Liver (tissue), 3 donors: Measurements from ENCODE around the gene HECTD2.

Source experiments
- ATF3 ChIP-seq: IDR thresholded peaks from 2 replicates; pipeline ENCODE4 v1.6.1; 2016; ENCODE audit warnings: antibody characterized with exemption
- CTCF ChIP-seq: fragments of 150-350 bp; IDR thresholded peaks from 2 replicates; pipeline ENCODE4 v1.5.1; 2017; ENCODE audit warnings: improper control_type of control experiment, low read depth, low read length; ENCODE audit not compliant: missing input control
- EGR1 ChIP-seq, 2 donors: IDR thresholded peaks; 2 replicates each; pipeline ENCODE4 v1.6.1; 2016 to 2018; ENCODE audit warnings: antibody characterized with exemption in 2 of 2, low read depth in 2 of 2
- GABPA ChIP-seq, 2 donors: IDR thresholded peaks in 1 of 2; conservative IDR thresholded peaks in 1 of 2; 2 replicates each; pipeline ENCODE4 v1.6.1; 2016; ENCODE audit warnings: antibody characterized with exemption in 2 of 2, mild to moderate bottlenecking in 1 of 2, moderate library complexity in 1 of 2
- JUND ChIP-seq, 2 donors: IDR thresholded peaks; 2 replicates each; pipeline ENCODE4 v1.6.1; 2016; ENCODE audit warnings: antibody characterized with exemption in 2 of 2
- MAX ChIP-seq: IDR thresholded peaks from 2 replicates; pipeline ENCODE4 v1.6.1; 2016; ENCODE audit warnings: antibody characterized with exemption
- RAD21 ChIP-seq, 2 donors: IDR thresholded peaks; 2 replicates each; pipeline ENCODE4 v1.6.1; 2016; ENCODE audit warnings: antibody characterized with exemption in 2 of 2, mild to moderate bottlenecking in 2 of 2
- REST ChIP-seq: IDR thresholded peaks from 2 replicates; pipeline ENCODE4 v1.6.1; 2016; ENCODE audit warnings: antibody characterized with exemption, mild to moderate bottlenecking
- RXRA ChIP-seq, 2 donors: IDR thresholded peaks; 2 replicates each; pipeline ENCODE4 v1.6.1; 2017 to 2018; ENCODE audit warnings: antibody characterized with exemption in 2 of 2, mild to moderate bottlenecking in 1 of 2
- SP1 ChIP-seq: IDR thresholded peaks from 2 replicates; pipeline ENCODE4 v1.6.1; 2018; ENCODE audit warnings: antibody characterized with exemption, mild to moderate bottlenecking
- TAF1 ChIP-seq: conservative IDR thresholded peaks from 2 replicates; pipeline ENCODE4 v1.6.1; 2016; ENCODE audit warnings: antibody characterized with exemption, mild to moderate bottlenecking
- YY1 ChIP-seq: IDR thresholded peaks from 2 replicates; pipeline ENCODE4 v1.6.1; 2016; ENCODE audit warnings: antibody characterized with exemption, mild to moderate bottlenecking
- ZBTB33 ChIP-seq: IDR thresholded peaks from 2 replicates; pipeline ENCODE4 v1.6.1; 2016; ENCODE audit warnings: antibody characterized with exemption
- donor health status: healthy.
- donor health status: healthy.

- TF ChIP-seq REST (no peak), RXRA (IDR thresholded peaks at IDR 0.05) (no peak), SP1 (no peak), YY1 (no peak), CTCF (no peak), ZBTB33 (no peak), RAD21 (IDR thresholded peaks at IDR 0.05) (no peak), MAX (no peak), EGR1 (IDR thresholded peaks at IDR 0.05; ENCODE audit: low read depth in 2 of 2) (no peak), JUND (IDR thresholded peaks at IDR 0.05) (no peak), GABPA (IDR thresholded peaks at IDR 0.05 in 1 of 2, conservative IDR thresholded peaks at IDR 0.05 in 1 of 2) (no peak), ATF3 (no peak), TAF1 (no peak)
Measured at GRCh38 chr10:91541481-91541880, 131.3 kb downstream of the HECTD2 start.
